ENCODE measurements around the gene ACOD1. TPM values are rescaled to one million over a fixed set of nuclear protein-coding genes. Genes with fewer than 3 reads are reported as not detected.

The ACOD1 gene
- total RNA-seq, 1 donor from 2014 or later, result not detected

DNA sequence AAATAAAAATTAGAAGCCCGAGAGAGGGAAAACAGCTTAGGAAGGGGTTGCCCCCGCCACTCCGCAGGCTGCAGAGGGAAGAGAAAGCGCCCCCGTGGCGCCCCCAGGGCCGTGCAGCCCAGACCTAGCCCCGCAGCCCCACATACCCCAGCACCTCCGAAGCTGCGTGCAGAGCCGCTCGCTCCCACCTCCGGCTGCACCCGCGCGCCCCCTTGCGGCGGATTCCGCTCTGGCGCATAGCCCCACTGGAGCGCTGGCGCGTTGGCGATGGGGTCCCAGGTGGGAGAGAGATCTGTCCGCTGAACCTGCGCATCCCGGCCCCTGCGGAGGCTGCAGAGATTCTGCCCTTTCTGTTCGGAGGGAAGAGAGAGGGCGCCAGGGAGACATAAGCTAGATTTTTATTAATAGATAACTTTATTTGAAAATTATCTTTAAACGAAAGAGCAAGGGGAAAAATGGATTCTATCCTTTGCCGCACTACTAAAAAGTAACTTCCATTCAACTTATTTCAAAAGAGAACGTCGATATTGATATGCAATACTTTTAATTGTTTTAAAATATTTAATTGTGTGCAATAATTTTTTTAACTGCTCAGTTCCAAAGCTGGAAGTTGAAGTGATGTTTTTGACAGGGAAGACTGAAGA, 31.9 kb downstream of the ACOD1 start:
- no peak overlapping the region for H3K4me3 ChIP-seq
- no peak for TF ChIP-seq POLR2AphosphoS5 (IDR thresholded peaks at IDR 0.05; ENCODE audit: insufficient read depth in 1 of 2, low read depth in 1 of 2)
- TF ChIP-seq, protein P1, sequence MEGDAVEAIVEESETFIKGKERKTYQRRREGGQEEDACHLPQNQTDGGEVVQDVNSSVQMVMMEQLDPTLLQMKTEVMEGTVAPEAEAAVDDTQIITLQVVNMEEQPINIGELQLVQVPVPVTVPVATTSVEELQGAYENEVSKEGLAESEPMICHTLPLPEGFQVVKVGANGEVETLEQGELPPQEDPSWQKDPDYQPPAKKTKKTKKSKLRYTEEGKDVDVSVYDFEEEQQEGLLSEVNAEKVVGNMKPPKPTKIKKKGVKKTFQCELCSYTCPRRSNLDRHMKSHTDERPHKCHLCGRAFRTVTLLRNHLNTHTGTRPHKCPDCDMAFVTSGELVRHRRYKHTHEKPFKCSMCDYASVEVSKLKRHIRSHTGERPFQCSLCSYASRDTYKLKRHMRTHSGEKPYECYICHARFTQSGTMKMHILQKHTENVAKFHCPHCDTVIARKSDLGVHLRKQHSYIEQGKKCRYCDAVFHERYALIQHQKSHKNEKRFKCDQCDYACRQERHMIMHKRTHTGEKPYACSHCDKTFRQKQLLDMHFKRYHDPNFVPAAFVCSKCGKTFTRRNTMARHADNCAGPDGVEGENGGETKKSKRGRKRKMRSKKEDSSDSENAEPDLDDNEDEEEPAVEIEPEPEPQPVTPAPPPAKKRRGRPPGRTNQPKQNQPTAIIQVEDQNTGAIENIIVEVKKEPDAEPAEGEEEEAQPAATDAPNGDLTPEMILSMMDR (IDR thresholded peaks at IDR 0.05), result peak; percentile 57 to 91 (median 88)
- no peak for TF ChIP-seq POLR2A (IDR thresholded peaks at IDR 0.05)
- H3K27ac ChIP-seq, result no peak overlapping the region
- no peaks in the 10 kb centered on the region for H3K36me3 ChIP-seq
- intact Hi-C loops (cut with DNase I), result no loop called here
- no peak for DNase-seq (ENCODE audit: extremely low spot score in 2 of 2)
- H3K4me1 ChIP-seq, result peaks cover 22% of the 10 kb centered on the region
- H3K9me3 ChIP-seq, result no peaks in the 10 kb centered on the region
- no peaks in the 10 kb centered on the region for H3K27me3 ChIP-seq

DNA sequence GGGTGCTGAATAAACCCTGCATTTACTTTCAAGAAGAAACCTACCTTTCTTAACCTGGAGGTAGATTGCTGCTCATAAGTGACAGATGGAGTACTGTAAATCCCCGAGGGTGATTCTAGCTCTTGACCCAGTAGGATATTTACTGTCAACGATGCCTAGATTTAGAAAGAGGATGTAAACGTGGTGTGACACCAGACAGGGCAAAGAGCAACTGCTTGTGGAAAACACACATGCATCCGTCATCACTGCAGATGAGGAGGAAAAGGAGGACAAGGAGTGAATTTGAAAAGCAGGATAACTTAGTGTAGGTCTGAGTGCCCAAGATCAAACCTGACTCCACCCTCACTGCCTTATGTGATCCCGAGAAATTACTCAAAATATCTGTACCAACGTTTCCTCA, 33.8 kb downstream of the ACOD1 start:
- DNase-seq (ENCODE audit: extremely low spot score in 2 of 2), result no peak
- peaks cover 8% of the 10 kb centered on the region for H3K4me1 ChIP-seq
- intact Hi-C loops (cut with DNase I), result no loop called here
- no peak overlapping the region for H3K27ac ChIP-seq
- H3K4me3 ChIP-seq, result no peak overlapping the region
- TF ChIP-seq POLR2A (IDR thresholded peaks at IDR 0.05), result no peak
- no peak for TF ChIP-seq POLR2AphosphoS5 (IDR thresholded peaks at IDR 0.05; ENCODE audit: insufficient read depth in 1 of 2, low read depth in 1 of 2)
- TF ChIP-seq, protein P1 (IDR thresholded peaks at IDR 0.05), result no peak
- H3K27me3 ChIP-seq, result no peaks in the 10 kb centered on the region
- H3K36me3 ChIP-seq, result no peaks in the 10 kb centered on the region
- H3K9me3 ChIP-seq, result no peaks in the 10 kb centered on the region

DNA sequence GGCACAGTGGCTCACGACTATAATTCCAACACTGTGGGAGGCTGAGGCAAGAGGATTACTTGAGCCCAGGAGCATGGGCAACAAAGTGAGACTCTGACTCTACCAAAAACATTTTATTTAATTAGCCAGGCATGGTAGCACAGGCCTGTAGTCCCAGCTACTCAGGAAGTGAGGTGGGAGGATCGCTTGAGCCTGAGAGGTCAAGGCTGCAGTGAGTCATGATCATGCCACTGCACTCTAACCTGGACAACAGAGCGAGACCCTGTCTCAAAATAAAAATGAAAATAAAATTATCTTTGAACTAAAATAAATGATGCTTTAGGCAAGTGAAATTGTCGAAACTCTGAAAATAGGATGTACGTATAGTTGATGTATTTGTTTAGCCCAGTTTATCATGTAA, 35.4 kb downstream of the ACOD1 start:
- TF ChIP-seq POLR2A (IDR thresholded peaks at IDR 0.05) (no peak), POLR2AphosphoS5 (IDR thresholded peaks at IDR 0.05; ENCODE audit: insufficient read depth in 1 of 2, low read depth in 1 of 2) (no peak)
- TF ChIP-seq, protein P1 (IDR thresholded peaks at IDR 0.05), result no peak
- H3K36me3 ChIP-seq, result no peaks in the 10 kb centered on the region
- no peak overlapping the region for H3K27ac ChIP-seq
- DNase-seq (ENCODE audit: extremely low spot score in 2 of 2), result no peak
- intact Hi-C loops (cut with DNase I), result no loop called here
- H3K27me3 ChIP-seq, result no peaks in the 10 kb centered on the region
- no peak overlapping the region for H3K4me3 ChIP-seq
- H3K4me1 ChIP-seq, result peaks cover 8% of the 10 kb centered on the region
- H3K9me3 ChIP-seq, result no peaks in the 10 kb centered on the region

DNA sequence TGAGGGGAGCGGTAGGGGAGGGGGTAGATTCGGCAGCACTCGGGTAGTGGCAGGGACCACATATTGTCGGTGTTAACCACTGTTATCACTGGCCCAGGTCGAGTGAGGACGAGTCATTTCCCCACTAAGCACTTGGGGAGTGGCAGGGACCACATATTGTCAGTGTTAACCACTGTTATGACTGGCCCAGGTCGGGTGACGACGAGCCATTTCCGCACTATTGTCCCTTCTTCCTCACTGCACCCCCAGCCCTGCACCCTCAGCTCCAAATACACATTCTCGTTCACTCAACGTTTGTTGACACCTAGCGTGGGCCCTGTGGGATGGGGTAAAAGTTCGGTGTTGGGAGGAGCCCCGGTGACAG, 43.1 kb downstream of the ACOD1 start:
- intact Hi-C loops (cut with DNase I), result loop anchor here (5.0 kb wide), 1 partner anchor 36 kb away; the partner anchor contains the start of gene FBXL3
- no peaks in the 10 kb centered on the region for H3K27me3 ChIP-seq
- peak overlapping the region; percentile 73 to 74 for H3K4me3 ChIP-seq
- H3K9me3 ChIP-seq, result no peaks in the 10 kb centered on the region
- H3K27ac ChIP-seq, result peak overlapping the region; percentile 88
- no peak for TF ChIP-seq POLR2AphosphoS5 (IDR thresholded peaks at IDR 0.05; ENCODE audit: insufficient read depth in 1 of 2, low read depth in 1 of 2)
- peak in 1 of 2 donors; percentile 89 for DNase-seq (ENCODE audit: extremely low spot score in 2 of 2)
- peaks cover 0 to 7% of the 10 kb centered on the region in 2 donors for H3K36me3 ChIP-seq
- peaks cover 24% of the 10 kb centered on the region for H3K4me1 ChIP-seq

DNA sequence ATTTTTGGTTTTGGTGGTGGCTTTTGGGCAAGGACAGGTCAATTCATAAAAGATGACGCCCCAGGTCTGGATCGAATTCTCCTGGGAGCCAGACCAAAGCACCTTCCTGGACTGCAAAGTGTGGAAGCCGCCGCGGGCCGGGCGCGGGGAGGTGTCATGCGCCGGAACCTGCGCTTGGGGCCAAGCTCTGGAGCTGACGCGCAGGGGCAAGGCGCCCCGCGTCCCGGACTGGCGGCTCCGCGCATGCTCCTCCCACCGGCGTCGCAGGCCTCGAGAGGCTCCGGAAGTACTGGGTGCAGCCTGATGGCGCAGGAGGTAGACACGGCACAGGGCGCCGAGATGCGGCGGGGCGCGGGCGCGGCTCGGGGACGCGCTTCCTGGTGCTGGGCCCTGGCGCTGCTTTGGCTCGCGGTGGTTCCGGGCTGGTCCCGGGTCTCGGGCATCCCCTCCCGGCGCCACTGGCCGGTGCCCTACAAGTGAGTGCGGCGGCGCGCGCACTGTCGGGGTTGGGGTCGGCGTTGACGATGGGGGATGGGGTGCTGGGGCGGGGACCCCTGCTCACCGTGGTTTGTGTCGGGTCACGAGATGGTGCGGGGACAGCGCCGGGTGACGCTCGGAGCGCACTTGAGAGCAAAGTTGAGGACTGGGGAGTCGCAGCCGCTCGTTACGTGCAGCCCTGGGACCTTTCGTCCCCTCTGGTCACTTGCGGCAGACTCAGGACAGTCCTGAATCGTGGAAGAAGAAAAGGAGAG, 43.7 kb downstream of the ACOD1 start, which contains the start of gene CLN5:
TSS of gene CLN5 (plus strand) at position 286 of the 752 bp plus-strand sequence. CDS start at position 304, 18 bp downstream.
- intact Hi-C loops (cut with DNase I), result loop anchor here (5.0 kb wide), 1 partner anchor 35 kb away; the partner anchor contains the start of gene FBXL3
- Histone ChIP-seq H3K27me3 (no peaks in the 10 kb centered on the region), H3K4me3 (peak within 1 kb of the TSS; percentile 73 to 74), H3K4me1 (peaks cover 24% of the 10 kb centered on the region), H3K36me3 (peaks cover 0 to 8% of the 10 kb centered on the region in 2 donors), H3K27ac (peak within 1 kb of the TSS; percentile 88), H3K9me3 (no peaks in the 10 kb centered on the region)
- TF ChIP-seq, protein P1 (IDR thresholded peaks at IDR 0.05), result peak in 1 of 3 experiments; percentile 22
- TF ChIP-seq POLR2AphosphoS5 (IDR thresholded peaks at IDR 0.05; ENCODE audit: insufficient read depth in 1 of 2, low read depth in 1 of 2) (peak in 1 of 2 donors; percentile 94), POLR2A (IDR thresholded peaks at IDR 0.05) (peak; percentile 10 to 94)
- DNase-seq (ENCODE audit: extremely low spot score in 2 of 2), result peak in 1 of 2 donors; percentile 96
